IMR-90 (cell line): ENCODE results near the gene TNPO2. TPM values are rescaled to one million over a fixed set of nuclear protein-coding genes. Genes with fewer than 3 reads are reported as not detected.
"Not testable (repeated sequence)": the region's sequence is repeated elsewhere in the genome, so short reads cannot be mapped to it uniquely, and the experiment has no call there.

Experiments
- ATAC-seq: fragments of 200-7000 bp; cut with Tn5 transposase; 2 replicates; pipeline ENCODE4 v1.9.1; 2020; ENCODE audit warnings: low read depth, mild to moderate bottlenecking, moderate library complexity
- BruUV-seq: library from RNA; stranded (reverse); fragments of 400-500 nt; replicated peaks from 2 replicates; lab custom pipeline; 2021; lab: Mats Ljungman, UMichigan
- CTCF ChIA-PET: fragments of 300-600 bp; formaldehyde crosslinking; extraction: SDS; loops from one replicate; lab custom pipeline; 2021; ENCODE audit warnings: antibody characterized with exemption; lab: Yijun Ruan, JAX
- POLR2A ChIA-PET: fragments of 300-600 bp; sonication (Branson Sonifier 250); formaldehyde crosslinking; loops from one replicate; lab custom pipeline; 2022; ENCODE audit warnings: antibody characterized with exemption; ENCODE audit not compliant: unreplicated experiment; lab: Charles Lee
- DNase-seq: peaks from one replicate; pipeline ENCODE4 v3.0.0; 2013
- H2AFZ ChIP-seq: replicated peaks from 2 replicates; pipeline ENCODE3; 2013; ENCODE audit warnings: low read length, mild to moderate bottlenecking; ENCODE audit not compliant: poor library complexity
- H2AK5ac ChIP-seq: 2 replicates; pipeline ENCODE4 v1.6.1; 2013; ENCODE audit warnings: low read depth, low read length, inconsistent platforms
- H2AK9ac ChIP-seq: replicated peaks from 2 replicates; pipeline ENCODE3; 2013; ENCODE audit warnings: mild to moderate bottlenecking, low read depth, low read length, moderate library complexity; ENCODE audit not compliant: poor library complexity
- H2BK120ac ChIP-seq: 2 replicates; pipeline ENCODE4 v1.6.1; 2013; ENCODE audit warnings: low read depth, low read length, inconsistent platforms
- H2BK15ac ChIP-seq: 3 replicates; pipeline ENCODE4 v1.6.1; 2013; ENCODE audit warnings: low read depth, low read length, inconsistent platforms
- H2BK20ac ChIP-seq: 2 replicates; pipeline ENCODE4 v1.6.1; 2013; ENCODE audit warnings: low read depth, mild to moderate bottlenecking, inconsistent platforms, low read length, moderate library complexity
- H2BK5ac ChIP-seq: 2 replicates; pipeline ENCODE4 v1.6.1; 2013; ENCODE audit warnings: mild to moderate bottlenecking, low read depth, low read length, inconsistent platforms; ENCODE audit not compliant: poor library complexity, severe bottlenecking
- H3K14ac ChIP-seq: replicated peaks from 2 replicates; pipeline ENCODE4 v1.6.1; 2013; ENCODE audit warnings: low read depth, low read length, inconsistent platforms
- H3K18ac ChIP-seq: 2 replicates; pipeline ENCODE4 v1.6.1; 2013; ENCODE audit warnings: low read depth, low read length, control low read depth
- H3K23ac ChIP-seq: 2 replicates; pipeline ENCODE4 v1.6.1; 2013; ENCODE audit warnings: low read depth, low read length, inconsistent platforms
- H3K27ac ChIP-seq: 2 replicates; pipeline ENCODE4 v1.5.1; 2013; ENCODE audit warnings: mild to moderate bottlenecking, control low read depth, low read length; ENCODE audit not compliant: insufficient read depth
- H3K27me3 ChIP-seq: 2 replicates; pipeline ENCODE4 v1.6.1; 2013; ENCODE audit warnings: low read length; ENCODE audit not compliant: control insufficient read depth, insufficient read depth
- H3K36me3 ChIP-seq: 2 replicates; pipeline ENCODE4 v1.6.1; 2013; ENCODE audit warnings: low read length, mixed read lengths; ENCODE audit not compliant: control insufficient read depth, insufficient read depth
- H3K4ac ChIP-seq: 2 replicates; pipeline ENCODE4 v1.6.1; 2013; ENCODE audit warnings: low read depth, low read length, inconsistent platforms
- H3K4me1 ChIP-seq: 2 replicates; pipeline ENCODE4 v1.6.1; 2013; ENCODE audit warnings: low read length, mixed read lengths; ENCODE audit not compliant: control insufficient read depth, insufficient read depth
- H3K4me2 ChIP-seq: 2 replicates; pipeline ENCODE4 v1.6.1; 2013; ENCODE audit warnings: low read depth, mild to moderate bottlenecking, control low read depth, low read length, moderate library complexity
- H3K4me3 ChIP-seq: 2 replicates; pipeline ENCODE4 v1.5.1; 2013; ENCODE audit warnings: low read depth, mild to moderate bottlenecking, control low read depth, low read length, moderate library complexity; ENCODE audit not compliant: insufficient read depth
- H3K56ac ChIP-seq: 2 replicates; pipeline ENCODE4 v1.6.1; 2013; ENCODE audit warnings: low read length, inconsistent platforms; ENCODE audit not compliant: insufficient read depth; ENCODE audit errors: extremely low read depth
- H3K79me1 ChIP-seq, 2 experiments: 2 replicates each; pipeline ENCODE4 v1.6.1; 2013; ENCODE audit warnings: low read length in 2 of 2, inconsistent platforms in 1 of 2, low read depth in 1 of 2
- H3K9ac ChIP-seq: 2 replicates; pipeline ENCODE4 v1.6.1; 2013; ENCODE audit warnings: low read depth, low read length, control low read depth
- H3K9me1 ChIP-seq: 2 replicates; pipeline ENCODE4 v1.6.1; 2013; ENCODE audit warnings: low read length, inconsistent platforms; ENCODE audit not compliant: insufficient read depth
- H3K9me3 ChIP-seq: 2 replicates; pipeline ENCODE4 v1.6.1; 2013; ENCODE audit warnings: low read length; ENCODE audit not compliant: control insufficient read depth, insufficient read depth
- H4K20me1 ChIP-seq: 2 replicates; pipeline ENCODE4 v1.6.1; 2013; ENCODE audit warnings: low read length, inconsistent platforms; ENCODE audit not compliant: insufficient read depth
- H4K5ac ChIP-seq: 2 replicates; pipeline ENCODE4 v1.6.1; 2013; ENCODE audit warnings: mild to moderate bottlenecking, low read depth, low read length, control low read depth
- H4K8ac ChIP-seq, 2 experiments: 2 replicates each; pipeline ENCODE4 v1.6.1; 2013; ENCODE audit warnings: low read depth in 2 of 2, low read length in 2 of 2, control low read depth in 1 of 2, inconsistent platforms in 1 of 2
- H4K91ac ChIP-seq: 2 replicates; pipeline ENCODE4 v1.6.1; 2013; ENCODE audit warnings: low read depth, low read length, inconsistent platforms; ENCODE audit not compliant: insufficient read depth
- WGBS, 2 experiments: methylation state at CpG; one replicate each; pipeline versions ENCODE4 v1.1.5 to v1.1.7; 2013; ENCODE audit warnings: missing lambda C conversion rate in 2 of 2; ENCODE audit not compliant: insufficient read length in 1 of 2; ENCODE audit errors: extremely low coverage in 2 of 2; 5-methylcytosine and 5-hydroxymethylcytosine counted together
- dilution Hi-C: fragments of 300-500 bp; cut with HindIII; formaldehyde crosslinking; loops from one replicate; pipeline ENCODE4 v1.14.3; 2018; ENCODE audit warnings: low sequenced_read_pairs; ENCODE audit not compliant: unreplicated experiment
- in situ Hi-C: fragments of 300-500 bp; cut with MboI; formaldehyde crosslinking; loops from 3 replicates; pipeline ENCODE4 v1.14.3; 2019; ENCODE audit warnings: low sequenced_read_pairs, inconsistent platforms, mixed read lengths
- intact Hi-C: fragments of 100-400 bp; cut with micrococcal nuclease; formaldehyde crosslinking; loops from 2 replicates; pipeline ENCODE4 v1.10.0; 2022
- polyA plus RNA-seq, 3 experiments: library from polyadenylated mRNA; depleted of rRNA; stranded (reverse); fragments of >200 nt; gene quantifications; 2 replicates each; pipeline ENCODE4 v1.2.3, GENCODE V29; 2012; ENCODE audit warnings: low replicate concordance in 1 of 3
- total RNA-seq: library from RNA; depleted of rRNA; stranded (reverse); fragments of >200 nt; gene quantifications from 2 replicates; pipeline ENCODE4 v1.2.3, GENCODE V29; 2012

Gene TNPO2
- total and polyA plus RNA-seq, 2 of the 4 experiments (the other 2 are of a cell fraction) = 36.0 to 77.2 TPM

DNA sequence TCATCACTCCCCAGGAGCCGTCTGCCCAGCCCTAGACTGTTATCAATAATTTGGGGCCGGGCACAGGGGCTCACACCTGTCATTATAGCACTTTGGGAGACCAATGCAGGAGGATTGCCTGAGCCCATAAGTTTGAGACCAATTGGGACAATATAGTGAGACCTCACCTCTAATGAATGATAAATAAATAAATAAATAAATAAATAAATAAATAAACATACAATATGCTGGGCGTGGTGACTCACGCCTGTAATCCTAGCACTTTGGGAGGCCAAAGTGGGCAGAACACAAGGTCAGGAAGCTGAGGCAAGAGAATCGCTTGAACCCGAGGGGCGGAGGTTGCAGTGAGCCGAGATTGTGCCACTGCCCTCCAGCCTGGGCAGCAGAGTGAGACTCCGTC is 10.4 kb downstream of the TNPO2 start:
- H3K9me3 ChIP-seq, H3K23ac ChIP-seq, H3K4me3 ChIP-seq, H2BK5ac ChIP-seq, H3K4ac ChIP-seq, H3K14ac ChIP-seq, H3K18ac ChIP-seq, BruUV-seq, H3K27ac ChIP-seq, H4K8ac ChIP-seq, CTCF ChIA-PET, H4K5ac ChIP-seq, H2BK15ac ChIP-seq, H3K9me1 ChIP-seq, H2AK5ac ChIP-seq, DNase-seq, H3K9ac ChIP-seq, H4K91ac ChIP-seq, H3K4me2 ChIP-seq, H2BK120ac ChIP-seq, H2AFZ ChIP-seq, ATAC-seq, intact Hi-C loops, H2BK20ac ChIP-seq, in situ Hi-C loops, H3K27me3 ChIP-seq, H3K4me1 ChIP-seq, H3K56ac ChIP-seq, dilution Hi-C loops, H2AK9ac ChIP-seq: not testable (repeated sequence)
- Histone ChIP-seq H3K36me3 (peaks cover 64% of the 10 kb centered on the region), H3K79me1 (peaks cover 25 to 53% of the 10 kb centered on the region in 2 experiments), H4K20me1 (peaks cover 13% of the 10 kb centered on the region)
- no CpG with 5 or more reads among the region's 9 CpGs for WGBS, 2 experiments
- POLR2A ChIA-PET = interaction anchor here (0.5 kb wide), 1 partner anchor 31 kb away, joined by 4 read pairs; no protein-coding TSS in a partner anchor

DNA sequence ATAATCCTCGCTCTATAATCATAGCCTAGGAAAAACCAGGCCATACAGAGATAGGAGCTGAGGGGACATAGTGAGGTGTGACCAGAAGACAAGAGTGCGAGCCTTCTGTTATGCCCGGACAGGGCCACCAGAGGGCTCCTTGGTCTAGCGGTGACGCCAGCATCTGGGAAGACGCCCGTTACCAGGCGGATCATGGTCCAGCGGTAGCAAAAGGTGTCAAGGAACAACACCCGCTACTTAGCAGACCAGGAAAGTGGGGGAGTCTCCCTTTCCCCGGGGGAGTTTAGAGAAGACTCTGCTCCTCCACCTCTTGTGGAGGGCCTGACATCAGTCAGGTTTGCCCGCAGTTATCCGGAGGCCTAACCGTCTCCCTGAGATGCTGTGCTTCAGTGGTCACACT is 11.7 kb downstream of the TNPO2 start:
- intact Hi-C loops, H3K23ac ChIP-seq, H2AFZ ChIP-seq, H2AK9ac ChIP-seq, H4K5ac ChIP-seq, ATAC-seq, CTCF ChIA-PET, H2AK5ac ChIP-seq, H3K56ac ChIP-seq, H3K4me1 ChIP-seq, H3K14ac ChIP-seq, H2BK5ac ChIP-seq, H4K8ac ChIP-seq, in situ Hi-C loops, H3K9me3 ChIP-seq, H2BK120ac ChIP-seq, H3K4ac ChIP-seq, H2BK20ac ChIP-seq, H3K4me2 ChIP-seq, H4K91ac ChIP-seq, H3K4me3 ChIP-seq, H3K27ac ChIP-seq, H3K27me3 ChIP-seq, dilution Hi-C loops, H3K9me1 ChIP-seq, H2BK15ac ChIP-seq, H3K9ac ChIP-seq, H3K18ac ChIP-seq, POLR2A ChIA-PET, BruUV-seq, DNase-seq: not testable (repeated sequence)
- Histone ChIP-seq H3K36me3 (peaks cover 66% of the 10 kb centered on the region), H3K79me1 (peaks cover 25 to 47% of the 10 kb centered on the region in 2 experiments), H4K20me1 (peaks cover 13% of the 10 kb centered on the region)
- WGBS, 2 experiments = no CpG with 5 or more reads among the region's 14 CpGs
